ENCODE data around the gene XRCC4.
"Not testable (repeated sequence)": the region's sequence is repeated elsewhere in the genome, so short reads cannot be mapped to it uniquely, and the experiment has no call there.

XRCC4 gene

DNA sequence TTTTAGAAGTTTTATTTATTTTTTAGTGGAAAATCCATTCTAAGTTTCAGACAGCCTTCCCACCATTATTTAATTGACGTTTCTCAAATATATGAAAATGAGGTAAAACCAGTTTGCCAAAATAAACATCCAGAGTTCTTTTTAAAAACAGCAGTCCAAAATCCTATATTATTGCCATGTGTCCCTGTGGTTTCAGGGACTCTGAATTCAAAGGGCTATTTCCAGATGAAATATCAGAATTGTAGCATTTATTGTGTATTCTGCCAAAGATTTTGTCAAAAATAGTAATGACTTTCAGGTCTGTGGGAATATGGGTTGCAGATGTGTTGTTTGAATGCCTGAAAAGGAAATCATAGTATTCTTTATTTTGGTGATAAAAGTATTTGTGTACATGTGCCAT is 41.6 kb downstream of the XRCC4 start:
- DNase-seq = no peak

- DNase-seq = no peak
Measured at GRCh38 chr5:83124593-83124992, 47.2 kb downstream of the XRCC4 start.

DNA sequence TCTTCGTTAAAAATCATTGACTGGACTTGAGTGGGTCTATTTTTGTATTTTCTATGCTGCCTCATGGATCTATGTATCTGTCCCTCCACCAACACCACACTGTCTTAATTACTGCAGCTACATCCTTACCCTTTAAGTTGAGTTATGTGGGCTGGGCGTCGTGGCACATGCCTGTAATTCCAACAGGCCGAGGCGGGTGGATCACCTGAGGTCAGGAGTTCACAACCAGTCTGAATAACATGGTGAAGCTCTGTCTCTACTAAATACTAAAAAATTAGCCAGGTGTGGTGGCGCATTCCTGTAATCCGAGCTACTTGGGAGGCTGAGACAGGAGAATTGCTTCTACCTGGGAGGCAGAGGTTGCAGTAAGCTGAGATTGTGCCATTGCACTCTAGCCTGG is 48.2 kb downstream of the XRCC4 start:
- no peak for DNase-seq

DNA sequence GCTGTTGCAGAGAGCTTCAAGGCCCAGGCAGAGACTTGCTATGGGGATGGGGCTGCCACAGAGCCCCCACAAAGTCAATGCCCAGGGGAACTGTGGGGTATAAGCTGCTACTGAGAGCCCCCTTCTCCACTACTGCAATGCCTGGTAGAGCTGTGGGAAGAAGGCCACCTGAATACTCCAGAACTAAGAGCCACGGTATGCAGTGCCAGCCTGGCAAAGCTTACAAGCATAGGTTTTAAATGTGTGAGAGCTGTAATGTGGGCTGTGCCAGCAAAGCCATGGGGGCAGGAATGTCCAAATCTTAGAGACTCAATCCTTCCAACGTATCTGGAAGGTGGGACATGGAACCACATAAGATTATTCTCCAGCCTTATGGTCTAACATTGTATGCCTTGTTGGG is 49.2 kb downstream of the XRCC4 start:
- no peak for DNase-seq

GRCh38 chr5:83133797-83134196 is 56.5 kb downstream of the XRCC4 start:
- no peak for DNase-seq

- DNase-seq = no peak
Measured at GRCh38 chr5:83142526-83142925, 65.2 kb downstream of the XRCC4 start.

GRCh38 chr5:83145241-83145640 is 67.9 kb downstream of the XRCC4 start:
- no peak for DNase-seq

DNA sequence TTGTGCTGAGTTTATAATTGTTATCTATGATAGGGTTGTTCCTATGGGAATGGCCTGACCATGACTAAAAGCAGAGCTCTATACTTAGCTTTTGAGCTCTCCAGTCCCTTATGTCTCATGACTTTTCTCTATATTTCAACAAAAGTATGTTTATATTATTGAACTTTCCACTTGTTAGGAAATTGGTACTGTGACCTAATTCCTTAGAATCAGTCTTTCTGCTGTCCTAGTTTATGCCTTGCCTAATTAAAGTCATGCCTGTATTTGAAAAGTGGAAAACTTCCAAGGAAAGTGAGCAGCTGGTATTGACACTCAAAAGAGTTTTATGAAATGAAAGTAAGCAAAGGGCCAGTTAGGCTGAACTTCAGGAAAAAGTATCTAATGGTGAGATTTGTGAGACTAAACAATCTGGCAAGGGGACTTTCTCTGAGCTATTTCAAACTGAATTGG is 68.6 kb downstream of the XRCC4 start:
- no peak for DNase-seq

DNA sequence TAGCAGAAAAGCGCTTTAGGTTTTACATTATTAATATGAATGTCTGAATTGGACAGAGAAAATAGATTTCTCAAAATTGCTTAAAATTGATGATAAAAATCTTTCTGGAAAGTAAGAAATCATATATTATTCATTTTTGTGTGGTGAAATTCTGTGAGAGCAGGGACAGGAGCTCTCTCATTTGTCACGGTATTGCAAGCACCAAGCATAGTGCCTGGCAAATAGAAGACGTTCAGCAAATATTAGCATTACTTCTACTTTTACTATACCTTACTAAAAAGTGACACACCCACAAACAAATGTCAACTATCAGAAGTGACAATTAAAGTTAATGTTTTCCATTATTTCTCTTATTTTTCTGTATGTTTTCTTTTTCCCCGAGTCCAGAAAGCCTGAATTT is 69.1 kb downstream of the XRCC4 start:
- no peak for DNase-seq

DNA sequence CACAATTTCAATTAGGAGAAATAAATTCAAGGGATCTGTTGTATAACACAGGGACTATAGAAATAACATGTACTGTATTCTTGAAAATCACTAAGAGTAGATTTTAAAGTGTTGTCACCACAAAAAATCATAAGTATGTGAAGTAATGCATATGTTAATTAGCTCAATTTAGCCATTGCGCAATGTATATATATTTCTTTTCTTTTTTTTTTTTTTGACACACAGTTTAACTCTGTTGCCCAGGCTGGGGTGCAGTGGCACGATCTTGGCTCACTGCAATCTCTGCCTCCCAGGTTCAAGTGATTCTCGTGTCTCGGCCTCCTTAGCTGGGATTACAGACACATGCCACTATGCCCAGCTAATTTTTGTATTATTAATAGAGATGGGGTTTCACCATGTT is 70.2 kb downstream of the XRCC4 start:
- DNase-seq = no peak

DNA sequence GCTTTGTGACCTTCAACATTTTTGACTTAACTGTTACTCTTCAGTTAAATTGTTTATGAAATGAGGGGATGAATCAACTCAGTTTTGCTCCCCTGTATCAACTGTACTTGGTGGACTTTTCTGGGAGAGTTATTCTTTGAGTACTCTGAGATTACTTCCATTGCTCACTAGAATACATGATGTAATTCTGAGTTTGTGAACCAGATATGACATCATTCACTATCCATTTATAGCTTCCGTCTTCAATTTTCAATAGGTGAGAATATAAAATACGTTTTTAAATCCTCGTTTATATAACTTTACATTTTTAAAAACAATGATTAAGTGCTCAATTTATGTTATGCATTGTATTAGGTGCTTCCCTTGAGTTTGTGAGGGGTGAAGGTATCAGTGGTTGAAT is 71.0 kb downstream of the XRCC4 start:
- DNase-seq = no peak

DNA sequence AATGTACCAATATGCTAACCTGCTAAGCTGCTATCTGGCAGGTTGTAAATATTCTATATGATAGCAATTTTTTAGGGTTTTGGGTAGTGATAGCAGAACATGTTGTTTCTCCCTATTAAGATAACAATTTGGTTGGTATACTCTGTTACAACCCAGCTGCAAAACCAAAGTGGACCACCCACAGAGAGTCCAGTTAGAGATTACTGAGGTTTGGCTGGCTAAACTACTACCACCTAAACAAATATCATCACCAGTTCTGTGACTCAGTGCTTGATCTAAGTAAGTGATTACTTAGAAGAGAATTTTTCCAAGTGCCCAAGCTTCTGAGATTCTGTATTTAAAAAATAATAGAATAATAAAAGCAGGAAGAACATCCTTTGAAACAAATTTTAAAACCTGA is 72.3 kb downstream of the XRCC4 start:
- no peak for DNase-seq

GRCh38 chr5:83151821-83152220 is 74.5 kb downstream of the XRCC4 start:
- no peak for DNase-seq

DNA sequence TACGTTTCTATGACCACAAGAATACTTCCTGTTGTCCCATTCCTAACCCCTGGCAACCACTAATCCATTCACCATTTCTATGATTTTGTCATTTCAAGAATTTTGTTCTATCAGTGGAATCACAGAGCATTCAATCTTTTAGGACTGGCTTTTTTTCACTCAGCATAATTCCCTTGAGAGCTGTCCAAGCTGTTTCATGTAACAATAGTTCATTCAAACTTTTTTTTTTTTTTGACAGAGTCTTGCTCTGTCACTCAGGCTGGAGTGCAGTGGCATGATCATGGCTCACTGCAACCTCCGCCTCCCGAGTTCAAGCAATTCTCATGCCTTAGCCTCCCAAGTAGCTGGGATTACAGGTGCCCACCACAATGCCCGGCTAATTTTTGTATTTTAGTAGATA is 75.6 kb downstream of the XRCC4 start:
- not testable (repeated sequence) for DNase-seq

GRCh38 chr5:83156001-83156400 is 78.7 kb downstream of the XRCC4 start:
- no peak for DNase-seq

DNA sequence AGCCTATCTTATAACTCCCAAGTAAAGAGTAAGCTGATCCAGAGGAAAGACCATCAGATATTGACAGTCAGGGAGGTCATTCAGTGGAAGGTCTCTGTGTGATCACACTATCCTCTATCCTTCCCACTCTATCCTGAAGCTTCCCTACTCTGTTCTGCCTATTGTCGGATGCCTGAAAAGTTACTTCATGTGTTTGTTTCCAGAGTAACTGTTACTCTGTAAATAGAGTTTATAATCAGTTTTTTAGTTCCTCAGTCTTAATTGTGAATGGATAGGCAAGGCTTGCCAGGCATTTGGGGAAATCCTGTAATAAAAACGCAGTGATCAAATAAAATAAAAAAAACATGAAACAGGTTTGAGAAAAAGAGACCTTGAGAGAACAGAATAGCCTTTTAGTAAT is 79.8 kb downstream of the XRCC4 start:
- no peak for DNase-seq

- no peak for DNase-seq
Measured at GRCh38 chr5:83162601-83163000, 85.3 kb downstream of the XRCC4 start.

- no peak for DNase-seq
Measured at GRCh38 chr5:83167538-83167937, 90.2 kb downstream of the XRCC4 start.

GRCh38 chr5:83169571-83170337 is 92.4 kb downstream of the XRCC4 start:
- no peak for DNase-seq

GRCh38 chr5:83172011-83172410 is 94.7 kb downstream of the XRCC4 start:
- DNase-seq = no peak

DNA sequence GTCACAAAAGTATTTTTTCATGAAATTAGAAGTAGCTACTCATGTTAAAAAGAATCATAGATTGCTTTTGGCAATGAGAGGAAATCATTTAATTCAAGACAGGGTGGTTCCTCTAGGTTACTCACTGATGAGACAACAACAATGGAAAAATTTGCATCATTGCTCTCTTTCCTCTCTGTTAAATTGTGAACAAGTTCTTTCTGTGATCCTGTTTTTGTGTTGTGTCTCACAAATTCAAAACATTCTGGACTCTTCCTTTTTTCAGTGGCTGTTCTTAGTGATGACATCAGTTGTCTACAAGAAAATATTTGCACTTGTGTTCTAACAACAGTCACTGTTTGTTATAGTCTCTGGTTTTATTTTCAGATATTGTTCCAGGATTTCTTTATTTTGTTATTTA is 95.3 kb downstream of the XRCC4 start:
- no peak for DNase-seq

DNA sequence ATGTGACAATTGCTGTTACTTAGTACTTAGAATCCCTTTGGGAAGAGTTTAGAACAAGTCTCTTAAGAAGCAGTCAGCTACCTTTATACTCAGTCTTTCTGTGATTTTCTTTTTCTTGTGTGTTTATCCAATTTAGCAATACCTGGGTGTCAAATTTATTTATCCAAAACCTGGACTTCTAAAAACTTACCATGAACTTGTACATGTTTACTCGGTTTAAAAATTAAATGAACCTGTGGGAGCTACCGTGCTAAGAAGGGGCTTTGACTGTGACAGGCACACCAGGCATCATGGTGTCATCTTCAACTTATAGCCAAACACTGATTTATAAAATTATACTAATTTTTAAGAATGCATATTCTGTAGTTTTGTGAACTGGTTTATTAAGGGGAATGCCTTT is 96.5 kb downstream of the XRCC4 start:
- no peak for DNase-seq

DNA sequence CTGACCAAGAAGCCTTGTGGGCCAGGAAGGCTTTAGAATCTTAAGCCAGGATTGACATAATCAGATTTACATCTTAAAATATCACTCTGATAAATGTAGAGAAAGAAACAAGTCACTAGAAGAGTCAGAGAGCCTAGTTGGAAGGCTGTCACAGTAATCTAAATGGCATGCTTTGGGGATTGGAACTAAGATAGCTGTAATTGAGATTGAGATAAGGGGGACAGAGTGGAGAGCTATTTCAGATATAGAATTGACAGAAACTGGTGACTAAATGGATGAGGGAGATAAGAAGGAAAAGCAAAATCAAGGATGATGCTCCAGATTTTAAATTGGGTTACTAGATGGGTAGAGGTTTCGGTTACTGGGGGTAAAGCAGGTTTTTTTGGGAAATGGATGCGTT is 100.5 kb downstream of the XRCC4 start:
- DNase-seq = no peak

- no peak for DNase-seq
Measured at GRCh38 chr5:83179966-83180365, 102.6 kb downstream of the XRCC4 start.

GRCh38 chr5:83184534-83184933 is 107.2 kb downstream of the XRCC4 start:
- DNase-seq = no peak
